NCI-H2081 (cell line): ENCODE measurements around the gene TOR1B.
"Not testable (repeated sequence)": the region's sequence is repeated elsewhere in the genome, so short reads cannot be mapped to it uniquely, and the experiment has no call there.

ENCODE experiments used
- DNase-seq, 2 experiments: peaks; one replicate each; lab custom pipeline; 2025; lab: John Stamatoyannopoulos, UW

TOR1B gene, protein sequence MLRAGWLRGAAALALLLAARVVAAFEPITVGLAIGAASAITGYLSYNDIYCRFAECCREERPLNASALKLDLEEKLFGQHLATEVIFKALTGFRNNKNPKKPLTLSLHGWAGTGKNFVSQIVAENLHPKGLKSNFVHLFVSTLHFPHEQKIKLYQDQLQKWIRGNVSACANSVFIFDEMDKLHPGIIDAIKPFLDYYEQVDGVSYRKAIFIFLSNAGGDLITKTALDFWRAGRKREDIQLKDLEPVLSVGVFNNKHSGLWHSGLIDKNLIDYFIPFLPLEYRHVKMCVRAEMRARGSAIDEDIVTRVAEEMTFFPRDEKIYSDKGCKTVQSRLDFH

DNA sequence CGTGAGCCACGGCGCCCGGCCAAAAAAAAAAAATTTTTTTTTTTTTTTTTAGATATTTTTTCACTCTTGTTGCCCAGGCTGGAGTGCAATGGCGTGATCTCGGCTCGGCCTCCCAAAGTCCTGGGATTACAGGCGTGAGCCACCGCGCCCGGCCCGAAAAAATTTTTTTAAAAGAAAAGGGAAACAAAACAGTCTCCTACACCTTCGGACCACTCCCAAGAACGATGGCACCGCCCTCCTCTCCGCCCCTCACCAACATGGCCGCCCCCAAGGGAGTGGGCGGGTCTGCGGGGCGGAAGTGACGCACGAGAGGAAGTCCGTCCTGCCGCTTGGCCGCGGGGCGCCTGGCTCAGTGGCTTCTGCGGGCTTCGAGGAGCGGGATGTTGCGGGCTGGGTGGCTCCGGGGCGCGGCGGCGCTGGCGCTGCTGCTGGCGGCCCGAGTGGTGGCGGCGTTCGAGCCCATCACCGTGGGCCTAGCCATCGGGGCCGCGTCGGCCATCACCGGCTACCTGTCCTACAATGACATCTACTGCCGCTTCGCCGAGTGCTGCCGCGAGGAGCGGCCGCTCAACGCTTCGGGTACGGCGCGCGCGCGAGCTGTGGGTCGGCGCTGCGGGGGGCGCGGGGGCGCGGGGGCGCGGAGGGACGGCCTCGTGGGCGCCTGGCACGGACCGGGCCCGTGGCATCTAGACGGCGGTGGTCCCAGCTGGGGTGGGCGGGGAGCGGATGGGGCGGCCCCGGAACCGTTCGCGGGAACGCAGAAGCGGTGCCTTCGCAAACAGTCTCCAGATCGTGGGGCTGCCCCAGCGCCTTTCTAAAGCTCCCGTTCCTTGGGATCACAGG, at the start of gene TOR1B:
TSS of gene TOR1B (plus strand) at position 352 of the 843 bp plus-strand sequence. CDS start at position 381, 29 bp downstream.
- peak; percentile 90 to 92 for DNase-seq

DNA sequence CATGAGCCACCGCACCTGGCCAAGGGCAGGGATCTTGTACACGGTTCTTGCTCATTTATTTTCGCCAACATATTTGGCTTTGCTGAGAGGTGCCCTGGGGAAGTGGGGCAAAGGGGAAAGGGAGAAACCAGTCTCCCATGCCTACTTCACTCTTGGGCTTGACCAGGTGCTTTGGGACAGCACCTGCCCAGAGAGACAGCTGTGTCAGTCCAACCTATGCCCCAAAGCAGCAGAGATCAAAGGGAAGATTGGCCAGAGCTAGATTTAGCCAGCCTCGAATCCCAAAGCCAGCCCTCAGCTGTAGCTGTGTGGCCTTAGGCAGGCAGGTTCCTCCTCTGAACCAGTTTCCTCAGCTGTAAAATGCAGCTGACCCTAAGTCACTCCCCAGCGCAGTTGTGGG, 47.8 kb upstream of the TOR1B start:
- DNase-seq = no peak

DNA sequence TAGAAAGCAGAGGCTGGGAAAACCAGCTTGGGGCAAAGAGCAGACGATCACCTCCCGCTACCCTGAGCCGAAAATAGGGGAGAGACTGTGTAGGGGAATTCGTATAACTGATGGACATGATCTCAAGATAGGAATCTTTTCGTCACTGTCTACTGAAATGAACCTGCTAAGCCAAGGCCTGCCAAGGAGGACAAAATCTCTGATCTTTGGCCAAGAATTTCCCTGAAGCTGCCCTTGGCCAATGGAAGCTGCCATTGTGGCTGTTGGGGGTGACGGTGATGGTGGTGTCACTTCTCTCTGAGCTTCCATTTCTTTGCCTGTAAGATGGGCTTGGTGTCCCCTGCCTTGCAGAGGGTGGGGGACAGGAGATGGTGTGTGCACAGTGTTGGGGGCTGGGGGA, 46.8 kb upstream of the TOR1B start:
- DNase-seq = no peak

DNA sequence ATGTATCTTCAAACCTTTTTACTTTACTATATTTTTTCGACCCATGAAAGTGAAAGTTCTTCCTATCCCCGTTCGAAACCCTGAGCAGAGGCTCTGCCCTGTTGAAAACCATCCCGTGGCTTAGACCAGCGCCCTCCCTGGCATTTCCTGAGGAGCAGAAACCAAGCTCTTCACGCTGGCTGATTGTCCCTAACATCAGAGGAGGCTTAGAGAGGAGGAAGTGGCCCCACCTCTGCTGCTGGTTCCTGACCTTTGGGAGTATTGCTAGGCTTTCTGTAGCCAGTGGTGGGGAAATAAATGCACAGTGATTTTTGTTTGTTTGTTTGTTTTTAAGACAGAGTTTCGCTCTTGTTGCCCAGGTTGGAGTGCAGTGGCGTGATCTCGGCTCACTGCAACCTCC, 45.9 kb upstream of the TOR1B start:
- no peak for DNase-seq

DNA sequence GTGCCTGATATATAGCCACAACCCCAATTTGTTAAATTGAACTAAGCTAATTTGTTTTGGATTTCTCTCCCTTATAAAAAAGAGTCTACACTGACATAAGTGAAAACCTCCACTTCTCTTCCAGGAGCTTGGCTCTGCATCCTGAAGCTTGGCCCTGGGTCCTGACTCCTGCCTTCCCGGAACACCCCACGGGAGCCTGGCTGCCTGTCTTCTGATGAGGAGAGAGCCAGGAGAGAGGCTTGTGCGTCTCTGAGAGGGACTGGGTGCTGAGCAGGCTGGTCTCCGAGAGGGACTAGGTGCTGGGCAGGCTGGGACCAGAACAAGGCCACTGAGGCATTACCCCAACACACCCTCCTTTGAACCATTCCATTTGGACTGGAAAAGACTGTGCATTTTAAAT, 43.7 kb upstream of the TOR1B start:
- no peak for DNase-seq

DNA sequence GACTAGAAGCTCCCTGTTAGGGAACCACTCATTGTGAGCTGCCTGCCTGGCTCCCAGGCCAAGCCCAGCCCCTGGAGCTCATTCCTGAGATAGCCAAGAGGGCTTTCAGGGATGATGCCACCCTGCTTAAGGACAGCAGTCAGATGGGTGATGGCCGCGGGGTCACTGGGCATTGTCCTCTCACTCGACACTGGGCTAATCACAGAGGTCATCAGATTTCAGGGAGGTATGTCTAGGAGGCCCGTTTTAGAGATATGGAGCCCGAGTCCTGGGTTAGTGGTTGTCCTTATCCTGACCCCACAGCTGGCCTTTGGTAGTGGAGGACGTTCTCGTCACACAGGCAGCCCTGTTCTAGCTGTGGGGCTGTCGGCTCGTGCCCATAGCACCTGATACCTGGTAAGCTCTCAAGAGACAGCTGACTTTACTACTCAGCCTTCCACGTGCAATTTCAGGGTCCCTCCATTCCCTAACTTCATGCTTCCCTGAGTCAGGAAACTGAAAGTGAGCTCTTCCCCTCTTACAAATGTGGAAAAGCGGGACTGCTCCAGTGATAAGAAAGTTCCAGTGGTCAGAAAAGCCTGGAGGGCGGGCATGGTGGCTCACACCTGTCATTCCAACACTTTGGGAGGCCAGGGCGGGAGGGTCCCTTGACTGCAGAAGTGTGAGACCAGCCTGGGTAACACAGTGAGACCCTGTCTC, 43.0 kb upstream of the TOR1B start:
- no peak for DNase-seq

DNA sequence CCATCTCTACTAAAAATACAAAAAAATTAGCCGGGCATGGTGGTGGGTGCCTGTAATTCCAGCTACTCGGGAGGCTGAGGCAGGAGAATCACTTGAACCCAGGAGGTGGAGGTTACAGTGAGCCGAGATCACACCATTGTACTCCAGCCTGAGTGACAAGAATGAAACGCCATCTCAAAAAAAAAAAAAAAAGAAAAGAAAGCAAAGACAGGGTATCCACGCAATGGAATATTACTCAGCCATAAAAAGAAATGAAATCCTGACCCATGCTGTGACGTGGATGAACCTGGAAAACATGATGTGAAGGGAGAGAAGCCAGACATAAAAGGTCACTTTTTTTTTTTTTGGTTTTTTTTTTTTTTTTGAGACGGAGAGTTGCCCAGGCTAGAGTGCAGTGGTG, 42.2 kb upstream of the TOR1B start:
- not testable (repeated sequence) for DNase-seq

DNA sequence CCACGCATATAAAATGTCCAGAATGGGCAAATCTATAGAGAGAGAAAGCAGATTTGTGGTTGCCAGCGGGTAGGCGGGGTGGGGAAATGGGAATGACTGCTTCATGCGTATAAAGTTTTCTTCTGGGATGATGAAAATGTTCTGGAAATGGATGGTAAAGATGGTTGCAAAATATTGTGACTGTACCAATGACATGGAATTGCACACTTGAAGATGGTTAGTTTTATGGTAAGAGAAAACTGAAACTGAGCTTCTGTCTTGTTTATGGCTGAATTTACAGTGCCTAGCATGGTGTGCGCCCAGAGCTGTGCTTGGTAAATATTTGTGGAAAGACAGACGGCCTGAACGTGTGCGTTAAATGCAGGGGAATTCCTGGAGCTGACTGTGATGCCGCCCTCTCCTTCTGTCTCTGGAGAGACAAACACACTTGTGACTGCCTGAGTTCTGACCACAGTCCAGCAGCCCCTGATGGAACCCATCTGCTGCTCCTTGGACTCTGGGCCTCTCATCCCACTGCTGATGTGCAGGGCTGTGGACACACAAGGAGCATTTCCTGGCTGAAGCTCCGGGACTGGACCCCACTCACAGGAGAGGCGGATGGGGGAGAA, 41.6 kb upstream of the TOR1B start:
- no peak for DNase-seq

DNA sequence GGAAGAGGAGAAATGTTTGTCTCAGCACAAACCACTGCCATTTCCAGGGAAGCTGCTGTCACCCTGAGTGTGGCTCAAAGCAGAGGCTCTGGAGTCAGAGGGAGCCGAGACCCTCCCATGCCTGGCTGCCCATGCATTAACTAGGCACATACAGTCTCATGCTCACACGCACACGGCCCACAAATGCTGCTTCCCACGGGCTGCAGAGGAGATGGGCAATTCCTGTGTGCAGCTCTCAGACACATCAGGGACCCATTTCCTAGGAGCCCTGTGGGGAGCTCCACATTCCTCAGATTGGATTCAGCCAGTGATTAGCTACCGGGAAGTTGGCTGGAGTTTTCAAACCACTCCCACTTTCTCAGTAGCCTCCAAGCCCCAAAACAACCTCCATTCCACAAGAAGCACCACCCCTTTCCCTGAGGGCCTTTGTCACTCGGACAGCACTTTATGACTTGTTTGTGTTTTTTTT, 41.0 kb upstream of the TOR1B start:
- DNase-seq = no peak

DNA sequence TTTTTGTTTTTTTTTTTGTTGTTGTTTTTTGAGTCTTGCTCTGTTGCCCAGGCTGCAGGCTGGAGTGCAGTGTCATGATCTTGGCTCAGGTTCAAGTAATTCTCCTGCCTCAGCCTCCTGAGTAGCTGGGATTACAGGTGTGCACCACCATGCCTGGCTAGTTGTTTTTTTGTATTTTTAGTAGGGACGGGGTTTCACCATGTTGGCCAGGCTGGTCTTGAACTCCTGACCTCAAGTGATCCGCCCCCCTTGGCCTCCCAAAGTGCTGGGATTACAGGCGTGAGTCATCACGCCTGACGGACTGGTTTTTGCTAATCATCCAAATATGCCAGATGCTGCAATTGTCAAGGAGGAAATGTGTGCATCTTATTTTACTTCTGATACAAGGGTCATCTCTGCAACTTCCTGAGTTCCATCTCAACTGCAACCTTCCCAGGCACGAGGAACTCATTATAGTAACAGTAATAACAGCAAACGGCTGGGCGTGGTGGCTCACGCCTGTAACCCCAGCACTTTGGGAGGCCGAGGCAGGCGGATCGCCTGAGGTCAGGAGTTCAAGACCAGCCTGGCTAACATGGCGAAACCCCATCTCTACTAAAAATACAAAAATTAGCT, 40.5 kb upstream of the TOR1B start:
- DNase-seq = not testable (repeated sequence)

DNA sequence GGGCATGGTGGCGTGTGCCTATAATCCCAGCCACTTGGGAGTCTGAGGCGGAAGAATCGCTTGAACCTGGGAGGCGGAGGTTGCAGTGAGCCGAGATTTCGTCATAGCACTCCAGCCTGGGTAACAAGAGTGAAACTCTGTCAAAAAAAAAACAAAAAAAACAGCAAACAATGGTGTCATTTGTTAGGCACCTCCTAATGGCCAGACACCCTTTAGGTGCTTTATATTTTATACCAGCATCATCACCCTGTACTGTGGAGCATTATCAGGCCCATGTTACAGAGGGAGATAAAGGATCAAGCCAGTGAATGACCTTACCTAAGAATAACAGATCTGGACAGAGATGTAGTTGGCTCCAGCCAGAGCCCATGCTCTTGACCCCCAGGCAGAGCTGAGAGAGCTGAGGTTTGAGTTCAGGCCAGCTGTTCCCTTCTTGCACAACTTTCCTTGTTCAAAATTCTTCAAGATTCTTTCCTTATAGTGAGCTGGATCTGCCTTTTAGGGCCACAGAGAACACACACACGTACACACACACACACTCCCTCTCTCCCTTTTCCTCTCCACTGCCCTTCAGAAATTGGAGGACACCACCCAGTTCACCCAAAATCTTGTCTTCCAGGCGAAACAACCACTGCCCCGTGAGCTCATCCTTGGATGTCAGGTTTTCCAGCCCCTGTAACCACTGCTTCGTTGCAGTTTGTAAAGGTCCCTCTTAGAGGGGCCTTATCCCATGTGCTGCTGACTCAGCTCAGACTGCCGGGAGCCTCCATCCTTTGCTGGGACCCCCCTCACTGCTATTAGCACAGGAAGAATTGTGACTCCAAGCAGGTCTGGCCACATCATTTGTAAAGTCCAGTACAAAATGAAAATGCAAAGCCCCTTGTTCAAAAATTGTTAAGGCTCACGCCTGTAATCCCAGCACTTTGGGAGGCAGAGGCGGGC, 39.7 kb upstream of the TOR1B start:
- no peak for DNase-seq

DNA sequence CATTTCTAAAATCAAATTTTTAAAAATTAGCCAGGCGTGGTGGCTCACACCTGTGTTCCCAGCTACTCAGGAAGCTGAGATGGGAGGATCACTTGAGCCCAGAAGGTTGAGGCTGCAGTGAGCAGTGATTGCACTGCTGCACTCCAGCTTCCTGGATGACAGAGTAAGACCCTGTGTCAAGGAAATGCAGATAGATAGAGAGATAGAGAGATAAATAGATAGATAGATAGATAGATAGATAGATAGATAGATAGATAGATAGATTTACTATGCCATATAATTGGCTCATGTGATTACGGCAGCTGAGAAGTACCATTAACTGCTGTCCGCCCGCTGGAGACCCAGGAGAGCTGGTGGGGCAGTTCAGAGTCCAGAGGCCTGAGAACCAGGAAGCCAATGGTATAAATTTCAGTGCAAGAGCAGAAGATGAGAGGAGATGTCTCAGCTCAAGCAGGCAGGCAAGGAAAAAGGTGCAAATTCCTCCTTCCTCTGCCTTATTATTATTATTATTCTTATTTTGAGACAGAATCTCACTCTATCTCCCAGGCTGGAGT, 37.1 kb upstream of the TOR1B start:
- no peak for DNase-seq

DNA sequence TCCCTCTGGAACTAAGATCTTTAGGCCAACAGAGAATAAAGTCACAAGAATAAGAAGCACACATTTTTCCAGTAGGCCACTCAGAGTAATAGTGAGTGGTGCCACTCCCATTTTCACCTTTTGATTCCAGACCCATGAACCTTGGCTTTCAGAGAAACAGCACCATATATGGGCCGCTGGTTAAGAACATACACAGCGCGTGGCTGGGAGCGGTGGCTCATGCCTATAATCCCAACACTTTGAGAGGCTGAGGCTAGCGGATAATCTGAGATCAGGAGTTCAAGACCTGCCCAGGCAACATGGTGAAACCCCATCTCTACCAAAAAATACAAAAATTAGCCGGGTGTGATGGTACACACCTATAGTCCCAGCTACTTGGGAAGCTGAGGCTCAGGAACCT, 34.5 kb upstream of the TOR1B start:
- DNase-seq = no peak

DNA sequence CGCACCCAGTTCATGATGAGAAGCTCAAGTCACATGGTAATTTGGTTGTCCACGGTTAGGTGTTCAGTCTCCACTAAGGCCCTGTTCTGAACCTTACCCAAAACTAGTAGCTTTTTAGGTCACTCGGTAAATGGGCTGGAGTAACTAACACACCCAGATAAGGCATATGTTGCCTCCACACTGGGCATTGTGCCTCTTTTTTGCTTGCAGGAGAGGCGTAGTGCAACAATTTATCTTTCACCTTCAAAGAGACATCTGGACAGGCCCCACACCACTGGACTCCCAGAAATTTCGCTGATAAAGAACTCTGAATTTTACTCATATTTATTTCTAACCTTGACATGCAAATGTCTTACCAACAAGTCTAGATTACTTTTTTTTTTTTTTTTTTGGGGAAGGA, 33.3 kb upstream of the TOR1B start:
- DNase-seq = no peak

DNA sequence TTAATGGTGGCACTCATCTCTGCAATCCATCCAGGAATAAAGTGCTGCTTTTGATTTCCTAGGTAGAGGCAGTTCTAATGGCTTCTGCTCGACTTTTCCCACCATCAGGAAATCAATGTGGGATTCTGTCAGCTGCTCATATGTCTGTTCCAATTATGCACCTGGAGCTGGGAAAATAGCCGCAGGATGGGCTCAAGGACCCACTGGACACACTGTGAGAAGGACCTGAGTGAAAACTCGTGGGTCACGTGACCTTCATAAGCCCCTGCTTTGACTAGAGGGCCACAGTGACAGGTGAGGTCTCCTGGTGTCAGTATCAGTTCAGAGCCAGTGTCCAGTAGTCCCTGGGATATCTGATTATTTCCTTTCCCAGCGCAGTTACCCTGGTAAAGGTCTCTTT, 32.2 kb upstream of the TOR1B start:
- no peak for DNase-seq

DNA sequence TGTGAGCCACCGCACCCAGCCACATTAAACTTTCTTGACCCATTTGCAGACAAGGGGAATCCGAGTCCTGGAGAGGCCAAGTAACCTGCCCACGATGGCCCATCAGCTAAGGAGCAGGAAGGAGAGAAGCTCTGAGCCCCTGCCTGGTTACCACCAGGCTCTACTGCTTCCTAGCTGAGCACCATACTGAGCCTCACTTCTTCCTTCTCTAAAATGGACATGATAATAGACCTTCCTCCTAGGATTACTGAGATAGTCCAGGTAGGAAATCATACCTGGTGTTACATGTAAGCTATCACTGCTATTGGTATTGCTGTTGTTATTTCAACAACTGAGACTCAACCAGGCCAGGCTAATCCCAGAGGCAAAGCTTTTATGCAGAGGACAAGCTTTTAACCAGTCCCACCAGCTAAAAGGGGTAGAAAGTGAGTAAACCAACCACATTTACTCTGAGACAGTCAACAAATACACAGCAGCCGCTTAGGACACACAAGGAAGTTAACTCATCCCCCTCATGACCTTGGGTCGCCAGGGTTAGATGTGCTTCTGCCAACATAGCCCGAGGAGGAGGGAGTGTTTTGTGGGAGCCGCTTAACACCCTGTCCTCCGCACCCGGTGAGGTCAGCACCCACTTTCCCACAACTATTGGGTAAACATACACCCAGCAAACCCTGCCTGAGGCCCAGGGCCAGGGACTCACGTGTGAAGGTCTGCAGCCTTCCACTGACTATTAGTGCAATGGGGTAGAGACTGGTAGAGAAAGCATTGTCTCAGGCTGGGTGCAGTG, 29.5 kb upstream of the TOR1B start:
- DNase-seq = no peak

DNA sequence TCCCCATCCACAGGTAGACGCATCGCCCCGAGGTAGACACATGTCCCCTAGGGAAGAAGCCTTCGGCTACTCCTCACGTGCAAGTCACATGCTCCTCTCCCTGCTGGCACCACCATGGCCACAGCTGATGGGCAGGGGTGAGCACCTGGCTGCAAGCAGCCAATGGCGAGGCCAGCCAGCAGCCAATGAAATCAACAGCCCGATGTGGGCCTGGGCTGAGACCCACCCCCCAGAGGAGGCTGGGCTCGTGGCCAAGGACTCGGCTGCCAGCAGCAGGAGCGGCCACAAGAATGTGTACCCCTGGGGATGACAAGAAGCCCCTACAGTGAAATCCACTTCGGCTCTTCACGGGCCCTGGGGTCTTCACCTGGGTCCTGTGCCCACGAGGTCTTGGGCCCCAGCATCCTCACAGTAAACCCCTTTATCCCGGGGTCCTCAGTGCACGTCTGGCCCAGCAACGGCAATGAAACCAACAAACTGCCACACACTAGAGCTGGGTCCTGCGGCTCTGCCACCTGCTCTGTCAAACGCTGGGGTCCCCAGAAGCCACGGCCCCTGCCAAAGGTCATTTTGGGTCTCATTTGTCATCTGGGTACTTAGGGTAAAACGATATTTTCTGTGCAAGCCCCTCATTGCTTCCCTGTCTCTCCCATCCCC, 28.1 kb upstream of the TOR1B start:
- peak in 1 of 2 experiments; percentile 12 for DNase-seq

DNA sequence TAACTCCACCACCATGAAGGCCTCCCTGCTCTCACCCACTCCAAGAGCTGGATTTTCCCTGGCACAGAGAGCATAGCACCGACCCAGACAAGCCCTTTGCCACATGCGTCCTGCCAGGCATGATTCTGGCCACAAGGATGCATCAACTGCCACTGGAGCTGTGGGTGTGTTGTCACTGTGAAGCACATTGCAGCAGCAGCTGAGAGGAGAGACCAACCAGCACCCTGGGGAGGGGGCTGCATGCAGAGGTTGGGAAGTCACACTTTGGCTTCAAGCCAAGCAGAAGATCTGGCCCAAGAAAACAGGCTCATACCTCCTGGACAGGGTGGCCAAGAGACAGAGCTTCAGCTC, 27.6 kb upstream of the TOR1B start:
- no peak for DNase-seq

DNA sequence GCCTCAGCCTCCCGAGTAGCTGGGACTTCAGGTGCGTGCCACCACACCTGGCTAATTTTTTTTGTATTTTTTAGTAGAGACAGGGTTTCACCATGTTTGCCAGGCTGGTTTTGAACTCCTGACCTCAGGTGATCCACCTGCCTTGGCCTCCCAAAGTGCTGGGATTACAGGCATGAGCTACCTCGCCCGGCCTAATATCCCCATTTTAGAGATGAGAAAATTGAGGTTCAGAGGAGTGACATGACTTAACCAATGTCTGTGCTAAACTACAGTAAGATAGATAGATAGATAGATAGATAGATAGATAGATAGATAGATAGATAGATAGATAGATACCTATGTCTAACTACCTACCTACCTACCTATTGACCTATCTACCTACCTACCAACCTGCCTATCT, 26.9 kb upstream of the TOR1B start:
- DNase-seq = not testable (repeated sequence)
